CD4-positive, alpha-beta T cell treated with Interleukin-1 beta for 1 hour (primary cell): ENCODE results near the gene PRPF39.
"Not testable (repeated sequence)": the region's sequence is repeated elsewhere in the genome, so short reads cannot be mapped to it uniquely, and the experiment has no call there.

Experiments
- DNase-seq, 2 donors: peaks; one replicate each; pipeline ENCODE4 v3.0.0-alpha.2; 2020 to 2022

PRPF39 gene

DNA sequence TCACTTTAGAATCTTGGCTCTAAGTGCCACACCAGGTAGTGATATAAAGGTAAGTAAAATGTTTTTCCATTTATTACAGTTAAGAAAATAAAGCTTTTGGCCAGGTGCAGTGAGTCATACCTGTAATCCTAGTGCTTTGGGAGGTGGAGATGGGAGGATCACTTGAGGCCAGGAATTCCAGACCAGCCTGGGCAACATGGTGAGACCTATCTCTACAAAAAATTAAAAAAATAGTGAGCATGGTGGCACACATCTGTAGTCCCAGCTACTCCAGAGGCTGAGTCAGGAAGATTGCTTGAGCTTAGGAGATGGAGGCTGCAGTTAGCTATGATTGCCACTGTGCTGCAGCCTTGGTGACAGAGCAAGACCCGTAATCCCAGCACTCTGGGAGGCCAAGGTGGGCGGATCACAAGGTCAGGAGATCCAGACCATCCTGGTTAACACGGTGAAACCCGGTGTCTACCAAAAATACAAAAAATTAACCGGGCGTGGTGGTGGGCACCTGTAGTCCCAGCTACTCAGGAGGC is 56.8 kb downstream of the PRPF39 start:
- DNase-seq = no peak

DNA sequence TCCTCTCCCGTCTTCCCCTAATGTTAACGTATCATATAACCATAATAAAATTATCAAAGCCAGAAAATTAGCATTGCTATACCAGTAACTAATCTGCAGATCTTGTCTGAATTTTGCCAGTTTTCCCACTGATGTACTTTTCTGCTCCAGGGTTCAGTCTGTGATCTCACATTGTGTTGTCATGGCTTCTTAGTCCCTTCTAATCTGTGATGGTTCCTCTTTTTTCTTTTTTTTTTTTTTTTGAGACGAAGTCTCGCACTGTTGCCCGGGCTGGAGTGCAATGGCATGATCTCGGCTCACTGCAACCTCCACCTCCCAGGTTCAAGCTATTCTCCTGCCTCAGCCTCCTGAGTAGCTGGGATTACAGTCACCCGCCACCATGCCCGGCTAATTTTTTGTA is 58.2 kb downstream of the PRPF39 start:
- DNase-seq = not testable (repeated sequence)

DNA sequence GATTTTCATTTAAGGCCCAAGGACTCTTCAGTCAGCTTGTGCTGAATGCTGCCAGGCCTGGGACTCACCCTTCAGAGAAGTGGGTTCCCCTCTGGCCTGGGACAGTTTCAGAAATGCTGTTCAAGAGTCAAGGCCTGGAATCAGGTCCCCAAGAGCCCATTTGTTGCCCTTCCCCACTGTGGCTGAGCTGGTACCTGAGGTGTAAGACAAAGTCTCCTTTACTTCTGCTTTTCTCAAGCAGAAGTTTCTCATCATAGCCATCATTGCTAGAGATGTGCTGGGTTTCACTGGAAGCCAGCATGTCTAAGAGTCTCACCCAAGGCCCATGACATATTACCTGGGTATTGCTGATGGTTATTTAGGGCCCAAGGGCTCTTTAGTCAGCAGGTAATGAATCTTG is 60.7 kb downstream of the PRPF39 start:
- no peak for DNase-seq

DNA sequence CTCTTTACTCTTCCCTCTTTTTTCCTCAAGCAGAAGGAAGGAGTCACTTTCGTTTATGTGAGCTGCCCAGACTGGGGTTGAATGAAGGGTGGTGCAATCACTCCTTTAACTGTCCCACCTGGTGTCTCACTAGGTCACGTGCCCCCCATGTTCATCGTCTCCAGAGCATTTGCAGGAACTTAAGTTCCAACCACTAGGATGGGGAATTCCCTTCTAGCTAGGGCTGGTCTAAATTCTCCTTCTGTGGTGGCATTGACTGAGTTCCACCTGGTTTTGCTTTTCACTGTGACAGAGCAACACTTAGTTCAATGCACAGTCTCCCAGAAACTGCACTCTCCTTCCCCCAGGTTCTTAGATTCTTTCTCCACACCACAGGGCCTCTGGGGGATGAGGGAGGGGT is 61.3 kb downstream of the PRPF39 start:
- DNase-seq = no peak

DNA sequence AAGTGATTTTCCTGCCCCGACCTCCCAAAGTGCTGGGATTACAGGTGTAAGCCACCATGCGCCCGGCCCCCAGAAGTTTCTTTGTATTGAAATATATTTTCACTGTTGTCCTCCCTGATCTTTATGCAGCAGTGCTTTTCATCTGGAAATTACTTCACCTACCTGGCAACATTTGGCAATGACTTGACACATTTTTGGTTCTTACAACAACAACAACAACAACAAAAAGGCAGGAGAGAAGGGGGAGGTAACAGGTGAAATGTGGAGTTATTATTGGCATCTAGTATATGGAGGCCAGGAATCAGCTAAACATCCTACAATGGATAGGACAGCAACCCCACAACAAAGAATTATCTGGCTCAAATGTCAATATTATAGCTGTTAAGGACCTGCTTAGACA is 65.7 kb downstream of the PRPF39 start:
- no peak for DNase-seq

DNA sequence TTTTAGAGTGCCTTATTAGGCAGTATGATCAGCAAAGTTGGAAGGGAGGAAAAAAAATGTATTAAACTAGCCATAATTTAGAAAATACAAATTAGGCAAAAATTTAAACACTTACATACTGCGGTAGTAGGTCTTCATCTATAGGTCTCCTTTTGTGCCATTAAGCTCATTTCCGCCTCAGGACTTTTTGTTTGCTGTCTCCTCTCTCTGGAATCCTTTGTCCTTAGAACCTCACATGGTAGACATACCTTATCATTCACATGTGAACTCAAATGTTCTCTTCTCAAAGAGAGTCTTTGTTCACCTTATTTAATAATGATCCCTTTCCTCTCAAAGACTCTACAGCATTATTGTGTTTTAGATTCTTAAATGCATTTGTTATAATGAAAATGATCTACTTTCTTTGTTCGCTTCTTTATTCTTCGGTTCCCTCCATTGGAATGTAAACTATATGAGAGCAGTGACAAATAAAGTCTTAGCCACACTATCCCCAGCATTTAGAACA is 66.5 kb downstream of the PRPF39 start:
- DNase-seq = no peak

DNA sequence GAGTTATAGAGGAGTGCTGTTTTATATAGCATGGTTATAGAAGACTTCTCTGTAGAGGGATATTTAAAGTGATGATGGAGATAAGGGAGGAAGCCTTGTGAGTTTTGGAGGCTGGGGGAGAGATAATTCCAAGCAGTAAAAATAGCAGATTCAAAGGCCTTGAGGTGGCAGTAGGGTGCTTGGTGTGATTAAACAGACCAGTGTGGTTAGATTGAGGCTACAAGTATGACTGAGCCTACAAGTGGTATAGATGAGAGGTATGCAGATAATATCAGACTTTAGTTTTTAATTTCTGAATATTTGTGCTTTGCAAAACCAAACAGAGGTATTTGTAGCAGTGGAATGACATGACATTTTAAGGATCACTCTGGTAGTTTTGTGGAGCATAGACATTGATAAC is 72.2 kb downstream of the PRPF39 start:
- DNase-seq = no peak
